ENCODE results near the gene RPL7L1. TPM values are rescaled to one million over a fixed set of nuclear protein-coding genes. Genes with fewer than 3 reads are reported as not detected.

The RPL7L1 gene
- total RNA-seq (2012; rRNA removed) (112 and 125 TPM in 2 replicates), polyA plus RNA-seq (2012; rRNA removed) (31.3 and 43.0 TPM in 2 replicates), Bru-seq, nascent RNA (percentile 92 among the genes with signal in this experiment), BruChase-seq, experiment 1, labeled RNA remaining after a 6-hour chase (percentile 98 among the genes with signal in this experiment), BruChase-seq, experiment 2, labeled RNA remaining after a 2-hour chase (percentile 98 among the genes with signal in this experiment)
- 10.1 and 18.2 TPM in 2 replicates for polyA plus RNA-seq (2012; cell fraction: cytosol; rRNA removed)
- polyA plus RNA-seq (2012; cell fraction: nucleus; rRNA removed; ENCODE audit: low replicate concordance): 3.2 and 12.8 TPM in 2 replicates
- long read RNA-seq, full-length matches to known transcripts: 35 of 58 reads
- long read RNA-seq, partial matches to known transcripts: 9 of 58 reads
- long read RNA-seq, other reads (novel, unspliced or antisense): 14 of 58 reads

DNA sequence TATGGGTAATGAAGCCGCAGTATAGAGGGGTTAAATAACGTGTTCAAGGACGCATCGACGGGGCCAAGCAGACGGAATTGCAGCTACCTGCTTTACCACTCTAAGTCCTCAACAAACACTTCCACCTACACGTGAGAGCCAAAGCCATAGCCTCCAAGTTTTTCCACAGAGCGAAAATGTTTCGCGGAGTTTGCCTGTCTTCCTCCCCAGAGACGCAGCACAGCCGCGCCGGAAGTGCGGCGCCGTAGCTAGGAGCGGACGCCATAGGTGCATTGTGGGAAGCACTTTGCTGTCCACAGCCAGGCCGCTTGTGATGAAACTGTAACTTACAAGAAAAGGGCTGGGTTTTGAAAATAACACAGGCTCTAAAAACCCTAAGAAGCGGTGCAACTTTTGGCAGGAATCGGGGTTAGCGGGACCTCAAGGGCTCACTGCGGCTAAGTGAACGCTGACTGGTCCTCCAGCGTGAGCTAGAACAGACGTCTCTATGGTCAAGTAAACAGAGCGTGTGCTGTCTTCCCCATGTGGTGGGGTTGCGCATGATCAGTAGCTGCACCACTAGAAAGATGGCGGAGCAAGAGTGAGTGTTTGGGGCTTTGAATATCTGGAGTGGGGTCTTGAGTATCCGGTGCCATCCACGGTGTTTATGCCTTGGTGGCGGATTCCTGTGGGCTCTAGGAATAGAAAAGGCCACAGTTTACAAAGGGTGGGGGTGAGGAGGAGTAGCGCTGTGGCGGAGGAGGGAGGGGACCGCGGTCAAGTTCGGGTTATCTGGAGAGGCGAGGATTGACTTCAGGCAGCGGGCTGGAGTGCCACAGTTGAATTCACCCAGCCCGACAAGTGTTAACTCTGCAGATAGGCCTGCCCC is at the start of gene RPL7L1:
RPL7L1 (plus strand) TSS at position 245 of the 868 bp plus-strand sequence; CDS start at position 540, 295 bp downstream.
- Histone ChIP-seq H3K18ac (ENCODE audit: low read depth, low read length) (peak within 1 kb of the TSS; percentile 92), H3K27ac (ENCODE audit: insufficient read depth, low read length) (peak within 1 kb of the TSS; percentile 99), H3K4me1 (ENCODE audit: control insufficient read depth, insufficient read depth, low read length) (no peaks in the 10 kb centered on the region), H3K9me1 (ENCODE audit: insufficient read depth, low read length) (no peaks in the 10 kb centered on the region), H4K8ac (ENCODE audit: low read depth in 2 of 2, low read length in 2 of 2) (peak within 1 kb of the TSS; percentile 98 to 100), H2BK120ac (ENCODE audit: low read depth, low read length) (peak within 1 kb of the TSS; percentile 99), H2BK5ac (ENCODE audit: low read depth, low read length, poor library complexity, severe bottlenecking) (peak within 1 kb of the TSS; percentile 99), H2BK20ac (ENCODE audit: low read depth, low read length) (peak within 1 kb of the TSS; percentile 78; the same call in 1 of the 2 replicates), H3K14ac (replicated peaks; ENCODE audit: low read depth, low read length) (peak within 1 kb of the TSS; percentile 100), H3K9ac (ENCODE audit: low read depth, low read length) (peak within 1 kb of the TSS; percentile 100), H2AK5ac (ENCODE audit: low read depth, low read length) (peak within 1 kb of the TSS; percentile 98), H2BK15ac (ENCODE audit: low read depth, low read length) (peak within 1 kb of the TSS; percentile 91), H2AK9ac (replicated peaks; ENCODE audit: low read depth, low read length, poor library complexity) (peak within 1 kb of the TSS; percentile 100), H3K9me3 (ENCODE audit: control insufficient read depth, insufficient read depth, low read length) (no peaks in the 10 kb centered on the region), H3K4ac (ENCODE audit: low read depth, low read length) (peak within 1 kb of the TSS; percentile 100), H3K4me2 (ENCODE audit: low read depth, low read length) (peak within 1 kb of the TSS; percentile 89), H3K36me3 (ENCODE audit: control insufficient read depth, insufficient read depth, low read length) (peaks cover 21% of the 10 kb centered on the region), H3K23ac (ENCODE audit: low read depth, low read length) (peak within 1 kb of the TSS; percentile 100), H4K91ac (ENCODE audit: insufficient read depth, low read depth, low read length) (peak within 1 kb of the TSS; percentile 97), H2AFZ (replicated peaks; ENCODE audit: low read length, poor library complexity) (peak within 1 kb of the TSS; percentile 98), H3K56ac (ENCODE audit: extremely low read depth, insufficient read depth, low read length) (peak within 1 kb of the TSS; percentile 100), H4K5ac (ENCODE audit: low read depth, low read length) (peak within 1 kb of the TSS; percentile 100), H3K27me3 (ENCODE audit: control insufficient read depth, insufficient read depth, low read length) (no peaks in the 10 kb centered on the region), H3K4me3 (ENCODE audit: insufficient read depth, low read depth, low read length) (peak within 1 kb of the TSS; percentile 69), H3K79me1 (ENCODE audit: low read depth in 1 of 2, low read length in 2 of 2) (peaks cover 17 to 34% of the 10 kb centered on the region in 2 experiments), H4K20me1 (ENCODE audit: insufficient read depth, low read length) (no peaks in the 10 kb centered on the region)
- POLR2A ChIA-PET (ENCODE audit: unreplicated experiment): interaction anchor here (0.6 to 1.2 kb wide), 5 partner anchors 9 to 182 kb away, joined by 3 to 12 read pairs (median 7); partner anchors contain the start of gene TBCC
- CTCF ChIA-PET: no interaction called here
- DNase-seq: peak; percentile 87
- dilution Hi-C loops (cut with HindIII; ENCODE audit: low sequenced_read_pairs, unreplicated experiment): no loop called here
- intact Hi-C loops (cut with micrococcal nuclease): loop anchor here (1.0 kb wide), 1 partner anchor 133 kb away; the partner anchor contains the start of gene TBCC
- in situ Hi-C loops (cut with MboI; ENCODE audit: low sequenced_read_pairs): loop anchor here (5.0 to 25.0 kb wide), 2 partner anchors 217 to 792 kb away; no protein-coding TSS in a partner anchor
- no TSS peak for BruUV-seq (replicated peaks)
- 0% methylated on average over 11 of the region's 41 CpGs; no CpG with 5 or more reads in 1 of the 2 experiments for WGBS, 2 experiments (ENCODE audit: extremely low coverage in 2 of 2, insufficient read length in 1 of 2)
- peak; percentile 96 for ATAC-seq (ENCODE audit: low read depth)
- TF ChIP-seq RAD21 (IDR thresholded peaks at IDR 0.05; ENCODE audit: low read length): no peak
- TF ChIP-seq, protein P1, sequence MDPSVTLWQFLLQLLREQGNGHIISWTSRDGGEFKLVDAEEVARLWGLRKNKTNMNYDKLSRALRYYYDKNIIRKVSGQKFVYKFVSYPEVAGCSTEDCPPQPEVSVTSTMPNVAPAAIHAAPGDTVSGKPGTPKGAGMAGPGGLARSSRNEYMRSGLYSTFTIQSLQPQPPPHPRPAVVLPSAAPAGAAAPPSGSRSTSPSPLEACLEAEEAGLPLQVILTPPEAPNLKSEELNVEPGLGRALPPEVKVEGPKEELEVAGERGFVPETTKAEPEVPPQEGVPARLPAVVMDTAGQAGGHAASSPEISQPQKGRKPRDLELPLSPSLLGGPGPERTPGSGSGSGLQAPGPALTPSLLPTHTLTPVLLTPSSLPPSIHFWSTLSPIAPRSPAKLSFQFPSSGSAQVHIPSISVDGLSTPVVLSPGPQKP (IDR thresholded peaks at IDR 0.05; ENCODE audit: borderline replicate concordance, low read depth, low read length): no peak
- no peak for TF ChIP-seq NFE2L2 (IDR thresholded peaks at IDR 0.05; ENCODE audit: low read depth, low read length)
- TF ChIP-seq CEBPB (IDR thresholded peaks at IDR 0.05; ENCODE audit: low read depth, low read length): no peak
- no peak for TF ChIP-seq RCOR1 (IDR thresholded peaks at IDR 0.05; ENCODE audit: insufficient replicate concordance, low read length)
- peak; percentile 95 for TF ChIP-seq POLR2A (IDR thresholded peaks at IDR 0.05; ENCODE audit: low read depth, low read length)
- TF ChIP-seq FOS (IDR thresholded peaks at IDR 0.05; ENCODE audit: low read depth, low read length): no peak
- TF ChIP-seq, protein P2, sequence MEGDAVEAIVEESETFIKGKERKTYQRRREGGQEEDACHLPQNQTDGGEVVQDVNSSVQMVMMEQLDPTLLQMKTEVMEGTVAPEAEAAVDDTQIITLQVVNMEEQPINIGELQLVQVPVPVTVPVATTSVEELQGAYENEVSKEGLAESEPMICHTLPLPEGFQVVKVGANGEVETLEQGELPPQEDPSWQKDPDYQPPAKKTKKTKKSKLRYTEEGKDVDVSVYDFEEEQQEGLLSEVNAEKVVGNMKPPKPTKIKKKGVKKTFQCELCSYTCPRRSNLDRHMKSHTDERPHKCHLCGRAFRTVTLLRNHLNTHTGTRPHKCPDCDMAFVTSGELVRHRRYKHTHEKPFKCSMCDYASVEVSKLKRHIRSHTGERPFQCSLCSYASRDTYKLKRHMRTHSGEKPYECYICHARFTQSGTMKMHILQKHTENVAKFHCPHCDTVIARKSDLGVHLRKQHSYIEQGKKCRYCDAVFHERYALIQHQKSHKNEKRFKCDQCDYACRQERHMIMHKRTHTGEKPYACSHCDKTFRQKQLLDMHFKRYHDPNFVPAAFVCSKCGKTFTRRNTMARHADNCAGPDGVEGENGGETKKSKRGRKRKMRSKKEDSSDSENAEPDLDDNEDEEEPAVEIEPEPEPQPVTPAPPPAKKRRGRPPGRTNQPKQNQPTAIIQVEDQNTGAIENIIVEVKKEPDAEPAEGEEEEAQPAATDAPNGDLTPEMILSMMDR (conservative IDR thresholded peaks at IDR 0.05; ENCODE audit: low read depth, low read length): no peak
- TF ChIP-seq SMC3 (IDR thresholded peaks at IDR 0.05; ENCODE audit: low read depth, low read length): no peak
- TF ChIP-seq, protein P3, sequence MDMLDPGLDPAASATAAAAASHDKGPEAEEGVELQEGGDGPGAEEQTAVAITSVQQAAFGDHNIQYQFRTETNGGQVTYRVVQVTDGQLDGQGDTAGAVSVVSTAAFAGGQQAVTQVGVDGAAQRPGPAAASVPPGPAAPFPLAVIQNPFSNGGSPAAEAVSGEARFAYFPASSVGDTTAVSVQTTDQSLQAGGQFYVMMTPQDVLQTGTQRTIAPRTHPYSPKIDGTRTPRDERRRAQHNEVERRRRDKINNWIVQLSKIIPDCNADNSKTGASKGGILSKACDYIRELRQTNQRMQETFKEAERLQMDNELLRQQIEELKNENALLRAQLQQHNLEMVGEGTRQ (IDR thresholded peaks at IDR 0.05; ENCODE audit: low read depth, low read length): peak; percentile 85
- TF ChIP-seq MXI1 (IDR thresholded peaks at IDR 0.05; ENCODE audit: borderline replicate concordance, low read depth, low read length): peak; percentile 71; the same call in 1 of the 2 replicates
